Testis (tissue), 3 donors: ENCODE measurements around the gene PRR3. TPM values are rescaled to one million over a fixed set of nuclear protein-coding genes. Genes with fewer than 3 reads are reported as not detected.

Experiments used
- DNase-seq: peaks from one replicate; pipeline ENCODE4 v3.0.0-alpha.2; 2019
- H3K27ac ChIP-seq, 2 donors: fragments of 200-600 bp; sonication (generic); one replicate each; pipeline ENCODE4 v1.5.1; 2019
- H3K27me3 ChIP-seq: fragments of 200-600 bp; sonication (generic); one replicate; pipeline ENCODE4 v1.5.1; 2019
- H3K36me3 ChIP-seq: fragments of 200-600 bp; sonication (generic); one replicate; pipeline ENCODE4 v1.5.1; 2017; ENCODE audit warnings: low read depth; ENCODE audit errors: missing control alignments
- H3K4me1 ChIP-seq: fragments of 200-600 bp; sonication (generic); one replicate; pipeline ENCODE4 v1.5.1; 2019
- H3K4me3 ChIP-seq, 2 donors: fragments of 200-600 bp; sonication (generic); one replicate each; pipeline ENCODE4 v1.5.1; 2017 to 2019
- H3K9me3 ChIP-seq: fragments of 200-600 bp; sonication (generic); one replicate; pipeline ENCODE4 v1.5.1; 2017
- POLR2A ChIP-seq: fragments of 450-650 bp; IDR thresholded peaks from one replicate; pipeline ENCODE4 v1.6.1; 2017; ENCODE audit warnings: antibody characterized with exemption, mild to moderate bottlenecking, moderate library complexity
- WGBS, 2 donors: methylation state at CpG; one replicate each; pipeline ENCODE4 v1.1.5; 2018; 5-methylcytosine and 5-hydroxymethylcytosine counted together
- intact Hi-C: fragments of 100-400 bp; cut with DNase I; formaldehyde crosslinking; loops from one replicate; pipeline ENCODE4 v1.15.1; 2023; ENCODE audit warnings: low total_unique reads
- polyA plus RNA-seq: library from polyadenylated mRNA; stranded (reverse); fragments of 350-450 nt; fragmentation: Illumina TruSeq; extraction: RNeasy Lipid Tissue Mini Kit (QIAGEN cat#74804); gene quantifications from one replicate; pipeline ENCODE4 v1.2.3, GENCODE V29; 2014; ENCODE audit warnings: low read depth, low replicate concordance; ENCODE audit not compliant: insufficient read depth
- total RNA-seq, 2 donors: library from RNA; depleted of rRNA; stranded (reverse); fragments of >200 nt; gene quantifications; one replicate each; pipeline ENCODE4 v1.2.3, GENCODE V29; 2016
- TF ChIP-seq, protein P1 (sequence below), 3 experiments: fragments of 450-650 bp in 2 of 3; fragments of 200-600 bp in 1 of 3; sonication (generic) in 1 of 3; IDR thresholded peaks; one replicate each; pipeline ENCODE4 v1.5.1; 2016 to 2019; ENCODE audit warnings: antibody characterized with exemption in 3 of 3, mild to moderate bottlenecking in 2 of 3, moderate library complexity in 1 of 3

PRR3 gene
- total and polyA plus RNA-seq, 3 donors from 2014 or later = 11.0 to 22.9 (median 11.2) TPM

- 91 to 97% methylated on average over 3 of the region's 3 CpGs for WGBS, 2 donors
These were observed 3.8 kb downstream of the PRR3 start for GRCh38 chr6:30560930-30561329.

DNA sequence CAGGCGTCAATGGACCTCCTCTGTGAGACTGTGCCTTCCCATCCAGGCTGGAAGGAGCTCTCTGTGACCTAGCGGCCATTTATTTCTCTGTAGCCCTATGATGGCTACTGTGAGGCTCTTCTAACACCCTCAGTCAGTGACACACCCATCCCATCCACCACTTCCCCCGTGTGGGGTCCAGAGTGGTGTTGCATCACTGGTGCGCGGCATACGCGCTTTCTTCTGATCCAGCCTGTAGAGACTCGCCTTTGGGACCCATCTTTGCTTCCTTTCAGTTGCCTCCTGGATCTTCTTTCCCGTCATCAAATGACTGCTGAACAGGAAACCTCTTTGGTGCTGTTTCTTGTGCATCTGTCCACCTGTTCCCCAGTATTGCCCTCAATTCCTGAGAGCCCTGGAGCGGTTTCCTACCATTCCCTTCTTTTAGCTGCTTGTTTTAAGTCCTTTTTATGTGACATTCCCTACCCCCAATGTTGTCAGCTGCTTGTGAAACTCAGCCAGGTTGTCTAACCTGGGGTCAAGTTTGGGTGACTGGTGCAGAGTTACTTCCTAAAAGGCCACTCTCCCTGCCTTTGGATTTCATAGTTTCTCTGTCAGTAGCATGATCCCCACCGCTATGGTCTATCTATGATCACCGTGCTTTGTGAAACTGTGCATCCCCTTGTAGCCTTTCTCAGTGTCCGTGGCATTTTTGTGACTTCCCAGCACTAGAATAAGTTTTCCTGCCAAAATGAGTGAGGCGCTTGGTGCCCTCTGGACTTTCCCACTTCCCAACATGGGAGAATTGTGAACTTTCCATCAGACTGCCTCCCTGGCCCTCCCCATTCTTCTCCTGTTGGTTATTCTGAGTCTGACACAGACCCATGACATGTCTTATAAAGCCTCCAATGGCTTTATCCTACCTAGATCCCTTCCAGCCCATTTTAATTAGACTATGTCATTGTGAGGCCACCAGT lies 5.7 kb downstream of the PRR3 start:
- Histone ChIP-seq H3K27ac (no peak overlapping the region), H3K4me1 (peaks cover 9% of the 10 kb centered on the region), H3K36me3 (no peaks in the 10 kb centered on the region), H3K27me3 (no peaks in the 10 kb centered on the region), H3K4me3 (no peak overlapping the region), H3K9me3 (no peaks in the 10 kb centered on the region)
- TF ChIP-seq, protein P1, sequence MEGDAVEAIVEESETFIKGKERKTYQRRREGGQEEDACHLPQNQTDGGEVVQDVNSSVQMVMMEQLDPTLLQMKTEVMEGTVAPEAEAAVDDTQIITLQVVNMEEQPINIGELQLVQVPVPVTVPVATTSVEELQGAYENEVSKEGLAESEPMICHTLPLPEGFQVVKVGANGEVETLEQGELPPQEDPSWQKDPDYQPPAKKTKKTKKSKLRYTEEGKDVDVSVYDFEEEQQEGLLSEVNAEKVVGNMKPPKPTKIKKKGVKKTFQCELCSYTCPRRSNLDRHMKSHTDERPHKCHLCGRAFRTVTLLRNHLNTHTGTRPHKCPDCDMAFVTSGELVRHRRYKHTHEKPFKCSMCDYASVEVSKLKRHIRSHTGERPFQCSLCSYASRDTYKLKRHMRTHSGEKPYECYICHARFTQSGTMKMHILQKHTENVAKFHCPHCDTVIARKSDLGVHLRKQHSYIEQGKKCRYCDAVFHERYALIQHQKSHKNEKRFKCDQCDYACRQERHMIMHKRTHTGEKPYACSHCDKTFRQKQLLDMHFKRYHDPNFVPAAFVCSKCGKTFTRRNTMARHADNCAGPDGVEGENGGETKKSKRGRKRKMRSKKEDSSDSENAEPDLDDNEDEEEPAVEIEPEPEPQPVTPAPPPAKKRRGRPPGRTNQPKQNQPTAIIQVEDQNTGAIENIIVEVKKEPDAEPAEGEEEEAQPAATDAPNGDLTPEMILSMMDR (IDR thresholded peaks at IDR 0.05) = no peak
- TF ChIP-seq POLR2A = no peak
- no peak for DNase-seq
- intact Hi-C loops = no loop called here
- WGBS, 2 donors = 91 to 94% methylated on average over 14 of the region's 14 CpGs

More at GRCh38 chr6:30560930-30561329, 3.8 kb downstream of the PRR3 start:
- Histone ChIP-seq H3K27me3 (no peaks in the 10 kb centered on the region), H3K36me3 (no peaks in the 10 kb centered on the region), H3K4me1 (peaks cover 11% of the 10 kb centered on the region), H3K9me3 (no peaks in the 10 kb centered on the region), H3K4me3 (no peak overlapping the region), H3K27ac (no peak overlapping the region)
- no peak for DNase-seq
- TF ChIP-seq POLR2A = no peak
- TF ChIP-seq, protein P1 (IDR thresholded peaks at IDR 0.05) = no peak
- intact Hi-C loops = no loop called here

DNA sequence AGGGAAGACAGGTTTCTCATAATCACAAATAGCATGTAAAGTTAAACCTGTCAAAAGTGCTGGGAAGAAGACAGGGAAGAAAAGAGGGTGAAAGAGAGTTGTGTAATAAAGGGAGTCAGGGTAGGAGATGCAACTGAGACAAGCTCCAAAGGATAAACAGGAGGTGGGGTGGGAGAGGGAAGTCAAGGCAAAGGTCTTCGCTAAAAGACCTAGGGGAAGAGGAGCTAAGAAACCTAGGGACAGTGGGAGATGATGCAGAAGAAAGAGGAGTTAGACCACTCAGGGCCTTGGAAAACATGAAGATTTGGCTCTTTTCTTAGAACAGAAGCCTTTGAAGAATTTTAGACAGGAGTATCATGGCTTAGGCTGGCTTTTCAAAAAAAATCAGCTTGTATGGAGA lies 7.0 kb downstream of the PRR3 start:
- TF ChIP-seq POLR2A = no peak
- TF ChIP-seq, protein P1 (IDR thresholded peaks at IDR 0.05) = no peak
- no peak overlapping the region for H3K27ac ChIP-seq
- H3K27me3 ChIP-seq = no peaks in the 10 kb centered on the region
- intact Hi-C loops = no loop called here
- no peaks in the 10 kb centered on the region for H3K4me1 ChIP-seq
- H3K36me3 ChIP-seq = no peaks in the 10 kb centered on the region
- DNase-seq = no peak
- WGBS, 2 donors = 94 to 96% methylated on average over 1 of the region's 1 CpG
- H3K9me3 ChIP-seq = no peaks in the 10 kb centered on the region
- no peak overlapping the region for H3K4me3 ChIP-seq

GRCh38 chr6:30565772-30566171 lies 8.7 kb downstream of the PRR3 start:
- DNase-seq = no peak
- Histone ChIP-seq H3K4me1 (no peaks in the 10 kb centered on the region), H3K27me3 (no peaks in the 10 kb centered on the region), H3K27ac (no peak overlapping the region), H3K36me3 (no peaks in the 10 kb centered on the region), H3K9me3 (no peaks in the 10 kb centered on the region), H3K4me3 (no peak overlapping the region)
- intact Hi-C loops = no loop called here
- TF ChIP-seq POLR2A = no peak
- TF ChIP-seq, protein P1 (IDR thresholded peaks at IDR 0.05) = no peak

DNA sequence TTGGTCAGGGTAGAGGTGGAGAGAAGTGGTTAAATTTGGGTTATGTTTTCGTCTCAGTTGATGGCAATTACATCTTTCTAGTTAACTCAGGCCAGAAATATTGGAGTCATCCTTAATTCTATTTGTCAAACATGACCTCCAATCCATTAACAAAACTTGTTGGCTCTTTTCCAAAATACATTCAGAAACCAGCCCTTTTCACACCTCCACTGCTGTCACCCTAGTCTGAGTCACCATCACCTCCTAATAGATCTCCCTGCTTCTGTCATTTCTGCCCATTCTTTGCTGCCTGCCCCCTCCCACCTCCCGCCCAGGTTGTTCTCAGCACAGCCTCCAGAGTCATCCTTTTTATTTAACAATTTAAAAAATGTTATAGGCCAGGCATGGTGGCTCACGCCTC lies 11.2 kb downstream of the PRR3 start:
- H3K4me3 ChIP-seq = no peak overlapping the region
- H3K27me3 ChIP-seq = no peaks in the 10 kb centered on the region
- no peak for DNase-seq
- H3K27ac ChIP-seq = no peak overlapping the region
- no peak for TF ChIP-seq POLR2A
- TF ChIP-seq, protein P1 (IDR thresholded peaks at IDR 0.05) = no peak
- H3K9me3 ChIP-seq = no peaks in the 10 kb centered on the region
- H3K36me3 ChIP-seq = no peaks in the 10 kb centered on the region
- 58 to 62% methylated on average over 3 of the region's 3 CpGs for WGBS, 2 donors
- intact Hi-C loops = no loop called here
- peaks cover 14% of the 10 kb centered on the region for H3K4me1 ChIP-seq
